ENCODE data around the gene NKX1-1. TPM values are rescaled to one million over a fixed set of nuclear protein-coding genes. Genes with fewer than 3 reads are reported as not detected.

Gene NKX1-1
- total RNA-seq, 4 donors from 2014 or later, result not detected

- Histone ChIP-seq H3K36me3 (no peaks in the 10 kb centered on the region), H3K27me3 (peaks cover 78% of the 10 kb centered on the region), H3K27ac (no peak overlapping the region), H3K4me1 (peaks cover 6% of the 10 kb centered on the region), H3K9me3 (no peaks in the 10 kb centered on the region), H3K4me3 (no peak overlapping the region)
- DNase-seq (ENCODE audit: low spot score in 2 of 2), result peak in 1 of 2 donors; percentile 43
- no peak for TF ChIP-seq POLR2AphosphoS5 (IDR thresholded peaks at IDR 0.05)
- TF ChIP-seq CTCF (IDR thresholded peaks at IDR 0.05), result no peak
- TF ChIP-seq EP300 (IDR thresholded peaks at IDR 0.05), result no peak
- no peak for TF ChIP-seq POLR2A (IDR thresholded peaks at IDR 0.05)
- 64% methylated on average over 10 of the region's 17 CpGs for WGBS
Observed at GRCh38 chr4:1418494-1419285, 12.4 kb upstream of the NKX1-1 start.

- H3K27ac ChIP-seq, result no peak overlapping the region
- H3K27me3 ChIP-seq, result peaks cover 82% of the 10 kb centered on the region
- no peak for TF ChIP-seq CTCF (IDR thresholded peaks at IDR 0.05)
- no peak for TF ChIP-seq POLR2AphosphoS5 (IDR thresholded peaks at IDR 0.05)
- 73% methylated on average over 33 of the region's 33 CpGs for WGBS
- peaks cover 6% of the 10 kb centered on the region for H3K4me1 ChIP-seq
- H3K9me3 ChIP-seq, result no peaks in the 10 kb centered on the region
- H3K4me3 ChIP-seq, result no peak overlapping the region
- DNase-seq (ENCODE audit: low spot score in 2 of 2), result peak in 1 of 2 donors; percentile 36
- H3K36me3 ChIP-seq, result no peaks in the 10 kb centered on the region
Observed at GRCh38 chr4:1417522-1418390, 11.5 kb upstream of the NKX1-1 start.

GRCh38 chr4:1416948-1417260, 10.7 kb upstream of the NKX1-1 start:
- H3K27me3 ChIP-seq, result peaks cover 82% of the 10 kb centered on the region
- 100% methylated on average over 1 of the region's 7 CpGs for WGBS
- TF ChIP-seq EP300 (IDR thresholded peaks at IDR 0.05) (no peak), POLR2AphosphoS5 (IDR thresholded peaks at IDR 0.05) (no peak), POLR2A (IDR thresholded peaks at IDR 0.05) (no peak)
- no peak overlapping the region for H3K27ac ChIP-seq
- H3K4me3 ChIP-seq, result no peak overlapping the region
- DNase-seq (ENCODE audit: low spot score in 2 of 2), result peak in 1 of 2 donors; percentile 54
- H3K9me3 ChIP-seq, result no peaks in the 10 kb centered on the region
- H3K4me1 ChIP-seq, result peaks cover 6% of the 10 kb centered on the region
- H3K36me3 ChIP-seq, result no peaks in the 10 kb centered on the region

GRCh38 chr4:1416051-1416947, 10.1 kb upstream of the NKX1-1 start:
- H3K27me3 ChIP-seq, result peaks cover 85% of the 10 kb centered on the region
- no peak overlapping the region for H3K27ac ChIP-seq
- no peak overlapping the region for H3K4me3 ChIP-seq
- TF ChIP-seq EP300 (IDR thresholded peaks at IDR 0.05) (no peak), POLR2AphosphoS5 (IDR thresholded peaks at IDR 0.05) (no peak), POLR2A (IDR thresholded peaks at IDR 0.05) (no peak), CTCF (IDR thresholded peaks at IDR 0.05) (no peak)
- H3K36me3 ChIP-seq, result no peaks in the 10 kb centered on the region
- H3K9me3 ChIP-seq, result no peaks in the 10 kb centered on the region
- WGBS, result 46% methylated on average over 15 of the region's 27 CpGs
- peaks cover 6% of the 10 kb centered on the region for H3K4me1 ChIP-seq
- peak; percentile 48 to 73 for DNase-seq (ENCODE audit: low spot score in 2 of 2)

GRCh38 chr4:1415681-1415981, 9.4 kb upstream of the NKX1-1 start:
- H3K27me3 ChIP-seq, result peaks cover 92% of the 10 kb centered on the region
- H3K4me1 ChIP-seq, result peaks cover 6% of the 10 kb centered on the region
- no peak overlapping the region for H3K27ac ChIP-seq
- H3K36me3 ChIP-seq, result no peaks in the 10 kb centered on the region
- H3K4me3 ChIP-seq, result no peak overlapping the region
- no peaks in the 10 kb centered on the region for H3K9me3 ChIP-seq
- no peak for DNase-seq (ENCODE audit: low spot score in 2 of 2)
- 65% methylated on average over 13 of the region's 13 CpGs for WGBS
- TF ChIP-seq POLR2AphosphoS5 (IDR thresholded peaks at IDR 0.05), result no peak
- TF ChIP-seq EP300 (IDR thresholded peaks at IDR 0.05), result no peak
- TF ChIP-seq CTCF (IDR thresholded peaks at IDR 0.05), result no peak
- no peak for TF ChIP-seq POLR2A (IDR thresholded peaks at IDR 0.05)

All from suprapubic skin (tissue), 4 donors.